Left lobe of liver (tissue), 2 donors: Measurements from ENCODE around the gene TIRAP. TPM values are rescaled to one million over a fixed set of nuclear protein-coding genes. Genes with fewer than 3 reads are reported as not detected.
"Not testable (repeated sequence)": the region's sequence is repeated elsewhere in the genome, so short reads cannot be mapped to it uniquely, and the experiment has no call there.

Source experiments
- ATAC-seq: fragments of 200-7000 bp; cut with Tn5 transposase; one replicate; pipeline ENCODE4 v1.9.1; 2020; ENCODE audit warnings: mild to moderate bottlenecking, moderate library complexity
- DNase-seq: peaks from one replicate; pipeline ENCODE4 v3.0.0-alpha.2; 2020; ENCODE audit warnings: low spot score
- total RNA-seq: library from RNA; stranded (reverse); gene quantifications from one replicate; pipeline ENCODE4 v1.2.1, GENCODE V29; 2021
- donor health status: DM: no; HTN: no; CAD: no; lungs with moderate emphysema.
- donor health status: DM: no; HTN: yes; CAD: no.

TIRAP gene
- total RNA-seq, 1 donor from 2014 or later: 11.4 TPM

DNA sequence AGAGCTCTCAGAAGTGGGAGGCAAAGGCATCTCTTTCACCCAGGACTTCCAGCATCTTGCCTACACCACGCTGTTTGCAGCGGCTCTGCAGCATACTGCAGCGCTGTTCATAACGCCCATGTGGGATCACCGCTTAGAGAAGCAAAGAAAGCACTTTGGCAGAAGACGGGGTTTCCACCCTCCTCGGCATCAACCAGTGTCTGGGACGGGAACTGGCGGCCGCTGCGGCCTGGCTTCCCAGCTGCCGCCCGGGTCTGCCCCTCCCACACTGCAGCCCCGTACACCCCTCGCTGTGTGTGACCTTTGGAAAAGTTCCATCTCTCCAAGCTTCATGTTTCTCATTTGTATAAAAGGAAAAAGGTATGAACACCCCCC is 545 bp upstream of the TIRAP start:
- DNase-seq (no peak), ATAC-seq (peak; percentile 50)

GRCh38 chr11:126284829-126285228 is 1.9 kb downstream of the TIRAP start:
- DNase-seq (no peak), ATAC-seq (no peak)

DNA sequence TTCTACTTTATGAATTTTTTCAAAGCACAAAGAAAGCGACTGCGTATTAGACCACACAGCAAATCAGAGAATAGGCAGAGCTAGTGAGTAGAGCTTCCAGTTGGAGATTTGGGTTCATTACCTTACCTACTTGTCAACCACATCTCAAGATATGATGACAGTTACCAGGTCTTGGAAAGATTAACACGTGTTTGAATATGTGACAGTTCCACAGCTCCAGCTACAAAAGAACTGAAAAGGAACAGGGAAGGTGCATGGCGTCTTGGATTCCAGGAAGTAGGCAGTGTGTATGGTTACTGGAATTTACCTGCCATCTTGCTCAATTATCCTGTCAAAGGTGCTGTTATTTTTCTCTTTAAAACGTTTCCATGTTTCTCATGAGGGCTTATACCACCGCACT is 5.3 kb downstream of the TIRAP start:
- no peak for DNase-seq
- ATAC-seq: no peak

DNA sequence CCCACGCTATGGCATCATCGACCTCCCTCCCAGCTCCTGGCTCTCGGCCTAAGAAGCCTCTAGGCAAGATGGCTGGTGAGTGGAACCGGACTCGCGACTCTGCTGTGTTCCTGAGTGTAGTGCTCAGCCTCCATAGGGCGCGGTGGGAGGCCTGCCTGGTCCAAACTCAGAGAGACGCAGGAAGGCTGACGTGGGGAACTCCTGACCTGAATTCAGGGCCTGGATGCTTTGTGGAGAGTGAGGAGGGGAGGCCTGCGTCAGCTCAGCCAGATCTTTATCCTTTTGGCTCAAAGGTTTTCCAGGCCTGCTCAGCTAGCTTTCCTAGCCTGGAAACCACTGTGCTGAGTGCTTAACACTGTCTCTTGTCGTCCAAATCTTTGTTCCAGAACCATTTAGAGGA is 8.0 kb downstream of the TIRAP start:
- ATAC-seq (no peak), DNase-seq (no peak)

DNA sequence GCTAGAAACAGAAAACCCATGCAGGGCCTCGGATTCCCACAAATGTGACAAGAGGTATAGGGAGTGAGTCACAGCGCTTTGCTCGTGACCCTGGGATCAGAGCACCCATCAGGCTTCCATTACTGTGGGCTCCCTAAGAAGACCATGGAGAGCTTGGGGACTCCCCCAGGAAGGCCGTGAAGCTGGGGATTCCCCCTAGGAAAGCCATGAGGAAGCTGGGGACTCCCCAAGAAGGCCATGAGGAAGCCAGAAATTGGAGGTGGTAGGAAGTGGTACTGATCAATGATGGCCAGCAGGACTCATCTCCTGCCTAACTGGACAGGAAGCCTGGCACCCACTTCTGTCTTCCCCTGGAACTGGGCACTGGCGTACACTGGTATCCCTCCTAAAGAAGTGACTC is 10.8 kb downstream of the TIRAP start:
- ATAC-seq (no peak), DNase-seq (no peak)

DNA sequence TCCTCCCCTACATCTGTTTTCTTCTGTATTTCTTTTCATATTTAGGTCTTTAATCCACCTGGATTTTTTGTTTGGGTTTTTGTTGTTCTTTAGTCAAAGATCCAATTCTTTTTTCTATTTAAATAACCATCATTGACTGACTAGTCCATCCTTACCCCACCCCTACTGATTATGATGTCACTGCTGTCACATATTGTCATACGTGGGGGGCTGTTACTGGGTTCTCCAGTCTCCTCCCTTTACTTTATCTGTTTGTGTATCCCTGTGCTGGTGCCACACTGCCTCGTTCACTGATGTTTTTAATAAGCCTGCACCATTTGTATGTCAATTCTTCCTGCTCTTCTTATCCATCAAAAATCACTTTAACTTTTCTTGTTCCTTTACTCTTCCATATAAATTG is 14.1 kb downstream of the TIRAP start:
- DNase-seq: no peak
- no peak for ATAC-seq

- ATAC-seq: peak; percentile 99
Observed at GRCh38 chr11:126303623-126304456, 20.9 kb downstream of the TIRAP start, which contains the start of gene DCPS. Gene DCPS (plus strand): TSS chr11:126304060. CDS start chr11:126304081, 21 bp downstream.

GRCh38 chr11:126304457-126305075 is 21.7 kb downstream of the TIRAP start:
- ATAC-seq: no peak
- no peak for DNase-seq

More at GRCh38 chr11:126303623-126304456, 20.9 kb downstream of the TIRAP start, which contains the start of gene DCPS:
- peak; percentile 95 for DNase-seq

GRCh38 chr11:126305699-126306098 is 22.8 kb downstream of the TIRAP start:
- ATAC-seq: no peak
- no peak for DNase-seq

GRCh38 chr11:126307706-126308105 is 24.8 kb downstream of the TIRAP start:
- DNase-seq (no peak), ATAC-seq (no peak)

DNA sequence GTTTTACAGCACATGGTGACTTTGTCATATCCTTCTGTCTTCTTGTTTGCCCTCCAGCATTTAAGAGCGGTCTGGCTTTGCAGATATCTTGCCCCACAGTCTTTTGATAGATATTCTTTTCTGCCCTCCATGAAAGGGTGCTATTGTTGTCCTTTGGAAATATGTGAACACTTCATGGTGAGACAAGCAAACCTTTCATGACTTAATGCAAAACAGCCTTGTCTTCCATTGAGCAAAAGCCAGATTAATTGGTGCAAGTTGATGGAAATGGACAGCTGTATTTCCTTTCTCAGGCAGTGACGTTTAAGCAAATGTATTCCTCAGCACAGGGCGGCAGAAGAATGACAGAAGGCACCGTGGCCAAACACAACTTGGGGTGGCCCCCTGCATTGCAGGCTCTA is 25.4 kb downstream of the TIRAP start:
- no peak for DNase-seq
- no peak for ATAC-seq

- ATAC-seq, DNase-seq: not testable (repeated sequence)
Observed at GRCh38 chr11:126308771-126309170, 25.9 kb downstream of the TIRAP start.

- DNase-seq: peak; percentile 74
- peak; percentile 98 for ATAC-seq
Observed at GRCh38 chr11:126310200-126310991, 27.5 kb downstream of the TIRAP start.

DNA sequence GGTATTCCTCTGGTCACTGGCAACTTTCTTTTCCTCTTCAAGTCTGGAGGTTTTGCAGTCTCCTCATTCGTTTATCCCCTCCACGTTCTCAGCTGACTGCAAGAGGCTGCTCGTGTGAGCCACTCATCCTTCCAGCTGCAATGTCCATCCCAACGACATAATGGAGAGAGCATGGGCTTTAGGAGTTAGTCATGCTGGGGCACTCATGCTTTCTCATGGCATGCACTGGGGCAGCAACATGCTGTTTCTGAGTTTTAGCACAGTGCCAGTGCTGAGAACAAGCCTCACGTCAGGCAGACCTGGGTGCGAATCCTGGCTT is 28.1 kb downstream of the TIRAP start:
- DNase-seq (no peak), ATAC-seq (no peak)

DNA sequence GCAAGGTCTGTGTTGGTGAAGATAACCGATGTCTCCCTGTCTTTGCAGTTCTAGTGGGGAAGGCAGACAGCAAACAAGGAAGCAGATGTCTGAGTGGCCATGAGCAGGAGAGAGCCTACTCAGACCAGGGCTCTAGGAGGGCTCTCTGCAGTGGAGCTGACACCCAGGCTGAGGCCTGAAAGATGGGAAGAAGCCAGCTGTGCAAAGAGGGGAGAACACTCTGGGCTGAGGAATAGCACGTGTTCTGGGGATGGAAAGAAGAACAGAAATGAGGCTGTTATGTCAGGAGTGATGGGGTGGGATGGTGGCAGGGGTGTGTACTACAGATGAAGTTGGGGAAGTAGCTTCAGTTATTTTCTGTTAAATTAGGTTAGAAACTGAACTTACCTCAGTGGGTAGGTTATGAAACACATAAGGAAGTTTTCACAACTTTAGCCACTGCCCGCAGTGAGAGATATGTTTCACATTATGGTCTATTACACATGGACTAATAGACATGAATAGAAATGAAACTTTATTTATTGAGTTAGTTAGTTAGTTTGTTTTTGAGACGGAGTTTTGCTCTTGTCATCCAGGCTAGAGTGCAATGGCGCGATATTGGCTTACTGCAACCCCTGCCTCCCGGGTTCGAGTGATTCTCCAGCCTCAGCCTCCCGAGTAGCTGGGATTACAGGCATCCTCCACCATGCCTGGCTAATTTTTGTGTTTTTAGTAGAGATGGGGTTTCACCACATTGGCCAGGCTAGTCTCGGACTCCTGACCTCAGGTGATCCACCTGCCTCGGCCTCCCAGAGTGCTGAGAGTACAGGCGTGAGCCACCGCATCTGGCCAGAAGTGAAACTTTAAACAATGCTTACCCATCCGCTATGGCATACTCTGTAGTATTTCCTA is 28.8 kb downstream of the TIRAP start:
- DNase-seq (no peak), ATAC-seq (no peak)

- no peak for DNase-seq
- ATAC-seq: no peak
Observed at GRCh38 chr11:126312961-126313360, 30.1 kb downstream of the TIRAP start.

GRCh38 chr11:126313826-126314225 is 30.9 kb downstream of the TIRAP start:
- DNase-seq: no peak

DNA sequence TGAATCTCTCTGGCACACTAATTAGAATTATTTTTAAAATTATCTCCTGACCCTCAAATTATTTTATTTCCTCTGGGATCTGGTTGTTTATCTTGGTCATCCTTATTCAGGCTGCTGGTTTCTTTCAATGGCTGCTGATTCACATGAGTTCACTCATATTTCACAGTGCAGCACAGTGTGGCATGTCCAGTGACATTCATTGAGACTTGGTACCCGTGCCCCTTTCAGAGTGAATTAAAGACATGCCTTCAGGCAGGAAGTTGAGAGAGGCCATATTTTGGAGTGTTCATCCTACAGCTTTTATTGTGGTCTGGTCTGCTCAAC is 34.5 kb downstream of the TIRAP start:
- ATAC-seq (no peak), DNase-seq (no peak)

More at GRCh38 chr11:126313826-126314225, 30.9 kb downstream of the TIRAP start:
- ATAC-seq: no peak

DNA sequence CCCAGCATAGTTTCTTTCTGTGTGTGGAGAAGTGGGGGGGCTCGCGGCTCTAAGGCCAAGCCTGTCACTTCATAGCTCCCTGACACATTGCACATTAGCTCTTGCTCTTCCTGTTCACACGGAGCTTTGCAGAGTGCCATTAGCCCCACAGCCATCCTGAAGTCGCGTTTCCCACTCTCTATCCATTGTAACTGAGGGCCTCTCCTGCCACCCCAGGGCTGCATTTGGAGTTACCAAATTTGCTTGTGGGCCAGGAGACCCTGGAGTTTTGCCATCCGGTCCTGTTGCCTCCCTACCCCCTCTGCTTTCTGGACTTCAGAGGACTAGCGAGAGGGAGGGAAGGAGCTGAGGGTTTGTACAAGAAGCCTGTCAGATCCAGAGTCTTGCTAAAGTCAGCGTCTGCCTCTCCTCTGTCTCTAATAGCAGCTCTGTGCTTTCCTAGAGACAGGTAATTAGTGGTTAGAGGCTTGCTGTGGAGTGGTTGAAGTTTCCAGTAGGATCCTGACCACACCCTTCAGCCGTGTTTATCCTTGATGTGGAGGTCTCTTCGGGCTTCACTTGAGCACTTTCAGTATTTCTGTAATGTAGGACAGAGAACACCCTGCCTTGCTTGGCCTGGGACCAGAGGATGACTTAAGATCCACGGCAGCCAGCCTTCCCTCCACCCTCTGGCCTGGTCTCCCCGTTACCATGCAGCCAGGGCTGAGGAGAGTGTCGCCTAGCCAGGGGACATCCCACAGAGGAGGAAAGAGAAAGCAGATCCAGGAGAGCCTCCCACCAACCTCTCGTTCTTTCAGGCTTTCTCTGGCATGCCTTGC is 35.1 kb downstream of the TIRAP start:
- DNase-seq (no peak), ATAC-seq (peak; percentile 66)
